Thyroid gland (tissue), 4 donors: ENCODE data around the gene JUNB.

Source experiments
- POLR2A ChIP-seq, 2 donors: fragments of 450-650 bp; IDR thresholded peaks; one replicate each; pipeline ENCODE4 v1.6.1; 2017; ENCODE audit warnings: antibody characterized with exemption in 2 of 2, mild to moderate bottlenecking in 2 of 2, moderate library complexity in 1 of 2
- TF ChIP-seq, protein P1 (sequence below), 6 experiments: fragments of 200-600 bp in 3 of 6; fragments of 450-650 bp in 3 of 6; sonication (generic) in 3 of 6; IDR thresholded peaks; one replicate each; pipeline ENCODE4 v1.5.1; 2016 to 2019; ENCODE audit warnings: antibody characterized with exemption in 6 of 6, mild to moderate bottlenecking in 2 of 6, inconsistent platforms in 1 of 6, moderate library complexity in 1 of 6

DNA sequence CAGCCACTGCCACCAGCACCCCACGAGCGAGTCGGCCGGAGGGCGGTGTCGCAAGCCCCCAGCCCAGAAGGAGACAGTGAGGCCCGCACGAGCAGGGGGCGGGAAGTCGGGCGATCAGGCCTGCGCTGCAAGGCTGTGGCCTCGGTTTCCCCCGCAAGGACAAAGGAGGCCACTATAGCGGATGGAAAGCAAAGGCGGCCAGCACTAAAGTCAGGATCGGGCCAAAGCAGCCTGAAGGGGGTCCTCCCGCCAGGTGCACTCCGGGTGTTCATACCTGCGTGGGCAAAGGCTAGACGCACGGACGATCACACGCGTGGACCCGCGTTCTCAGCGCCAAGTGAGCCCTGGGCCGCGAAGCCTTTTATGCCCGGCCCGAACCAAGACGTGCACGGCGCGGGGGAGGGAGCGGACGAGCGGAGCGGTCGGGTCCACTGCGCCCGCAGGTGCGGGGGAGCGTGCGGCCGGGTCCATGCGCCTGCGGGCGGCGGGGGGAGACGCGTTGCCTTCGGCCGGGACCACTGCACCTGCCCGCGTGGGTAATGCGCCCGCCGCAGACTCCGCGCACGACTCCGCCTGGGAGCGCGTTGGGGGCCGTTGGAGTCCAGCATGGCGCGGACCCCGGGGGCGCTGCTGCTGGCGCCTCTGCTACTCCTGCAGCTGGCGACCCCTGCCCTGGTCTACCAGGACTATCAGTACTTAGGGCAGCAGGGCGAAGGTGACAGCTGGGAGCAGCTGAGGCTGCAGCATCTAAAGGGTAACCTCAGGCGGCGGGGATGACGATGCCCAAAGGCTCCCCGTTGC is 10.4 kb downstream of the JUNB start, which contains the start of the genes PRDX2 and THSD8:
- TF ChIP-seq, protein P1, sequence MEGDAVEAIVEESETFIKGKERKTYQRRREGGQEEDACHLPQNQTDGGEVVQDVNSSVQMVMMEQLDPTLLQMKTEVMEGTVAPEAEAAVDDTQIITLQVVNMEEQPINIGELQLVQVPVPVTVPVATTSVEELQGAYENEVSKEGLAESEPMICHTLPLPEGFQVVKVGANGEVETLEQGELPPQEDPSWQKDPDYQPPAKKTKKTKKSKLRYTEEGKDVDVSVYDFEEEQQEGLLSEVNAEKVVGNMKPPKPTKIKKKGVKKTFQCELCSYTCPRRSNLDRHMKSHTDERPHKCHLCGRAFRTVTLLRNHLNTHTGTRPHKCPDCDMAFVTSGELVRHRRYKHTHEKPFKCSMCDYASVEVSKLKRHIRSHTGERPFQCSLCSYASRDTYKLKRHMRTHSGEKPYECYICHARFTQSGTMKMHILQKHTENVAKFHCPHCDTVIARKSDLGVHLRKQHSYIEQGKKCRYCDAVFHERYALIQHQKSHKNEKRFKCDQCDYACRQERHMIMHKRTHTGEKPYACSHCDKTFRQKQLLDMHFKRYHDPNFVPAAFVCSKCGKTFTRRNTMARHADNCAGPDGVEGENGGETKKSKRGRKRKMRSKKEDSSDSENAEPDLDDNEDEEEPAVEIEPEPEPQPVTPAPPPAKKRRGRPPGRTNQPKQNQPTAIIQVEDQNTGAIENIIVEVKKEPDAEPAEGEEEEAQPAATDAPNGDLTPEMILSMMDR (IDR thresholded peaks at IDR 0.05), result peak in 2 of 6 experiments; percentile 4 to 11
- TF ChIP-seq POLR2A (IDR thresholded peaks at IDR 0.05), result peak; percentile 39 to 96
